ENCODE data around the gene ANGPTL7.

The ANGPTL7 gene

DNA sequence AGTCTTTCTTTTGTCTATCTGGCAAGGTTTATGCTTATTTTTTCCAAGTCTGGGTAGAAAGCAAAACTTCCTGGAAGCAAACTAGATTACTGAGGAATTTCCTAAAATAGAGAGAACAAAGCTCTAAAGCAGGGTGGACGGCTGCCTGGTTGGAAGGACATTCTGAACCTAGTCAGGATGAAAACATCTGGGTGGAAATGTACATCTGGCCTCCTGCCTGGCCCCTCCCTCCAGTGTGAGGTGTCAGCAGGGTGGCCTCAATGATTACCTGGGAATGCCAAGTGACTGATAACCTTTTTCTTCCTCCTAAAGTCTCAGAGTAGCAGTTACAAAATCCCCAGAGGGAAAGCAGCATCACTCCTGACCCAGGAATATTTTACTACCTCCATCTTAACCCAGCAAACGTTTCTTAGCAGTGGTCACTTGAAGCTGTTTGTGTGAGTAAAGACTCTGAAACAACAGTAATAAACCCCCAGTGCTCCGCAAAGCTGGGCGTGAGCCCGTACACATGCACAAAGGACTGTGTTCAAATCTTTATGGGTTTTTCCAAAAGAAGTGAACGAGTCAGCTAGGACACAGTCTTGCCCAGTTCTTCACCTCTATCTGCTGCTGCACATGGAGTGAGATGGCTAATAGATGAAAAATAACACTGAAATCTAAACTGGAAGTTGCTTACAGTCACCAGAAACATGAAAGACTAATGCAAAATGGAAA lies 18.9 kb downstream of the ANGPTL7 start:
- DNase-seq: no peak

DNA sequence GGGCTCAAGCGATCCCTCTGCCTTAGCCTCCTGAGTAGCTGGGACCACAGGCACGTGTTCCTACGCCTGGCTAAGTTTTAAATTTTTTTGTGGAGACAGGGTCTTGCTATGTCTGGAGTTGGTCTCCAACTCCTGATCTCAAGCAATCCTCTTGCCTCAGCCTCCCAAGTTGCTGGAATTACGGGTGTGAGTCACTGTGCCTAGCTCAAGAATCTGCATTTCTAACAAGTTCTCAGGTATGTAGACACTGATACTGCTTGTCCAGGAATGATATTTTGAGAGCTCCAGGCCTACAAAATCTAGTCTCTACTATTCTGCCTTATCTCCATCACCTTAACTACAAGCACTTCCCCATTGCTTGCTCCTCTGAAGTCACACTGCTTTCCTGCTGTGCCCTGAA lies 22.3 kb downstream of the ANGPTL7 start:
- no peak for DNase-seq

DNA sequence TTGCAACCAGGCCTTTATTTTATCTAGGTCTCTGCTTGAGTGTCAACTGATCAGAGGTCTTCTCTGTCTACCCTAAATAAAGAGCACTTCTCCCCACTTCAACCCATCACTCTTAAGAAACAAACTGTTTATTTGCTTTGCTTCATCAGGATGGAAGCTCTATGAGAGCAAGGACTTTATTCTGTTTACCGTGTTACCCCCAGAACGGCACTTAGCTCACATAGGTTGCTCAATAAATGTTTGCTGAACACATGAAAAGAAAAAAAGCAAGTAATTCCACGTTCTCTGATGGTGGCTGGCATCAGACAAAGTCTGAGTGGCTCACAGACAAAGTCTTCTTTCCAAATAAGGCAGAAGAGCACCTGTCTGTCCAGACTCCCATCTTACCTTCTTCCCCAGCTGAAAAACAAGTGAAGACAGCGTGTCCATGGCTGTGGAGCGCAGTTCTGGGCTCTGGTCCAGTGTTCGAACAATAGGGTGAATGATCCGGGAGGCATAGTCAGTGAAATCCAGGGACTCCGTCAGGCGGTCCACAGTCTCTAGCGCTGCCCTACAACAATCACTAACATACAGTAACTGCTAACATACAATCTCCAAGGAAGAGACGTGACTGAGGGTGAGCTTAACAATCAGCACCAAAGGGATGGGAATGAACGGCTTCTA lies 22.9 kb downstream of the ANGPTL7 start:
- DNase-seq: no peak

DNA sequence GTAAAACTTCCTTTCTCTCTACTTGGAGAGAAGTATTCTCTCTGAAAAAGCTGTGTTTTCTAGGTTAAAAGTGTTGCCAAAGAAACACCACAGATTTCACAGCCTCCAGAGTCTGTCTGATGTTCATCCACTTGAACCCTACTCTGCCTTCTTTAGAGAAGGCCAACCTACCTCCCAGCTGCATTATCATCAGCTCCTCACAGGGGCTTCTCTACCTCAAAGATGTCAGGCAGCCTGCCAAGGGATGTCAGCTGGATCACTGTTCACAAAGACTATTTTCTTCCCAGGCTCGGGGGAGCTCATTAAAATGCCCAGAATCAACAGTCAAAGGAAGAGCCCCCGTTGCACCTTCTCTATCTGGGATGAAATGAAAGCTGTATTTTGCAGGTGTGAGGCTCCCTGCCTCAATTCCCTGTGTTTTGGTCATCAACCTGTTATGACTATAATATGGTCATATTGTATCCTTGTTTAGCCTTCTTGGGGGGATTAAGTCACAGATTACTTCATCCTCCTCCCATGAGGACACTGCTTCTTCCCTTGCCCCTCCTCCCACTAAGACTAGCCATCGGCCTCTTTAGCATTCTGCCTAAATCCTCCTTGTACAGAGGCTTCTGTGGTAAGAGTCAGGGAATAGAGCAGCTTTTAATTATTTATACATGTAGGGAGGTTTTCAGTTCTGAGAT lies 25.7 kb downstream of the ANGPTL7 start:
- no peak for DNase-seq

DNA sequence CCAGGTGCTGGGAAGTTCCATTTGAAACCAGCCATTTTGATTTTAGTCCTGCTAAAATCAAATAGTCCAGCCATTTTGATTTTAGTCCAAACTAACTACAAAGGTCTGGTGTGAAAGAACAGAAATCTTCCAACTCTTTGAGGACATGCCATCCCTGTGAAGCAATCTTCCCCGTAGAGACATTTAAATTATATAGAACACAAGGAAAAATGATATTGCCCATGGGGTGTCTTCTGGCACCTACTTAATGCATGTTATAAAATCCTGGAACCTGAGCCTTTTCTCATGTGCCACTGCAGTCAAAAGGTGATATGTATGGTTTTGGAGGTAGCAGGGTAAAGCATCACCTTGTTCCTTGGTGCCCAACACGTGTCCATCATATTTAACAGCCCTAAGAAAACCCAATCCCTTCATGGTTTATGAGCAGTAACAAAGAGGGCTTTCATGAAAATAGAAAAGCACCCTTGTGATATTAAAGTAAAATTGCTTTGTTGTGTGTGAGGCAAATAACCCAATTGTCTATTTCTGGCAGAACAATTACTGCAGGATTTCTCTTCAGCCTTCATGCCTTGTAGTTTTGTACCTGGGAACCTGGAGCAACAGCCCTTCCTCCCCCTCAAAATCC lies 26.3 kb downstream of the ANGPTL7 start:
- no peak for DNase-seq

DNA sequence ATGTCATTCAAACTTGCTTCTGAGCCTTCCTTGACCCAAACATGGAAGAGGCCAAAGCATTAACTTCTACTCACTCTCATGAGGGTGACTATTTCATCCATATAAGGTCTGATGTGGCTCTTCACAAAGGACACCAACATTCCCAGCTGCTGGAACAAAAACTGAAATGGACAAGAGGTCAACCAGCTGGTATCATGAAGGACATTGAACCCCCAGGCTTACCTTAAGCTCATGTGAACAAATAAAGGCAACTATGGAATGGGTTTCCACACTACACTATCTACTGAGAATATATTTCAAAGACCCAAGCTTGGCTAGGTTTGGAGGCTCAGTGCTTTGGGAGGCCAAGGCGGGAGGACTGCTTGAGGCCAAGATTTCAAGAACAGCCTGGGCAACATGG lies 26.9 kb downstream of the ANGPTL7 start:
- DNase-seq: no peak

DNA sequence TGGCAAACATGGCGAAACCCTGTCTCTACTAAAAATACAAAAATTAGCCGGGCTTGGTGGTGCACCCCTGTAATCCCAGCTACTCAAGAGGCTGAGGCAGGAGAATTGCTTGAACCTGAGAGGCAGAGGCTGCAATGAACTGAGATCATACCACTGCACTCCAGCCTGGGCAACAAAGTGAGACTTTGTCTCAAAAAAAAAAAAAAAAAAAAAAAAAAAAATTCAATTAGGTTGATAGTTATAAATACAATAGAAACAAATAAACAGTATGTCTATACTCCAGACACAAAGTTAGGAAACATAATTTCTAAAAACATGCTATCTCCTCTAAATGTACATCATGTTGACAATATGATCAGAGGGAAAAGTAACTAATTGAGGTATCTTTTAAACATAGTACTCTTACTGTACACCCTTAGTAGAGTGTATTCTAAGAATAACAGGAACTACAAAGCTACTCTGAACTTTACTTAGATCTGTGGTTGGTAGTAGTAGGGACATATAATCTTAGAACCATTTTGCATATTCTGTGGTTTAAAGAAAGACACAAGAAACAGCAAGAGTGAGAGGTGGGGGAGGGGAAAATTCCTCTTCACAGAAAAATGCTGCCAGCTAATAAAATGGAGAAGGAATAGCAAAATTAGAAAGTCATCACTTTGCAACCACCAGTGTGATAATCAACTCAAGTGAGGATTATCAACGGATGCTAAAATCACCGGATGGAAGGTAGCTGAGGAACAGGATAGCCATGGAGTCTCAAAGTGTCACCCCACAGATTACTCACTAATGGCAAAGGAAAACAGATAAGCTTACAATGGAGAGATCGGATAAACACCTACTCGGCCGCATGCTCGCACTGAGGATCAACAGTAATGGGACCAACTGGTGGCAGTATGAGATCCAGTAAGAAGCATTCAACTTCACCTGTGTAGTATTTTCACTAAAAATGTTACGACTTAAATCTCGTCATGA lies 38.2 kb downstream of the ANGPTL7 start:
- DNase-seq: peak; percentile 16

DNA sequence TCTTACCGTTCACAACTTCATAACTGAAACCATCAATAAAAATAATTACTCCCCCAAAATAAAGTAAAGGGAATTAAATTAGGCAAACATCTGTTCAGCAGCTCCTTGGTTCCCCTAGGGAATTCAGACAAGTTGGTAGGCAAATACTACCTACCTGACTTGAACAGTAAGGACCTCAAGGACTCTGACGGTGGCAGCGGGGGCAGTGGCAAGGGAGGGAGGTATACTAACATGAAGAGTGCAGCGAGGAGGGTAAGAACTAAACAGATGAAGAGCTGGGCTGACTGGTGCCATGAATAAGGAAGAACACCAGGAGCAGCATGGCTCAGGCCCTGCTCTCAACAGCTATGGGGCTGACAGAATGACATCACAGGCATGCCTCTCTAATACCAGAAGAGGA lies 40.0 kb downstream of the ANGPTL7 start:
- DNase-seq: no peak

DNA sequence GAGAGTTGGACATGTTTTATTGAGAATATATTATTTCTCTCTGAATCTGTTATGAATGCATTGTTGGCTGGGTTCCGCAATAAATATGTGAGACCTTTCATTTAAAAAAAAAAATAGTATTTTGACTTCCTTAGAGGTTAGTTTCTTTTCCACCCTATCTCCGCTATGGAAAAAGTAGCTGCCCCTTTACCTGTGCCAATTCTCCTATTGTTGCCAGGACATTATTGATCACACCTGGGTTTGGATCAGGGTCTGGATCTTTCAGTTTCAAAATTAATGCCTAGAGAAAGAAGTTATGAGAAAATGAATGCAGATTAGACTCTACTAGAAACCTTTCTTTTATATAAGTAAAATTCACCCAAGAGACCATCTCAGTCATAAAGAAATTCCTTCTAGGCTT lies 44.1 kb downstream of the ANGPTL7 start:
- DNase-seq: no peak

DNA sequence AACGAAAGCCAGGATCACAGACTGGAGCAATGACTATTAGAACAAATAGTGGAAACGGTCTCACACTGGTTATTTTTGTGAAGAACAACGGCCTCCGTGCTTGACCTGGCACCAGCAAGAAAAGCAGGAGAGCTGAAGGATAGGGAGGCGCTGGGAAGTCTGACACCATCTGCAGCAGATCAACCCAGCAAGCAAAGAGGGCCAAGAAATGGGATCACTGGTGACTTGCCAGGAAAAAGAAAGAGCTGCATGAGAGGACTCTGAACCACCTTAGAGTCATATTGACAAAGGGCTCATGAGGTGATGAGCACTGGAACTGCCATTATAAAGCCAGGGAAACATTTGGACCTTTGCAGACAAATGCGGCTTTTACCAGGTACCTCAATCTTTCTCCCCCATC lies 48.2 kb downstream of the ANGPTL7 start:
- no peak for DNase-seq

DNA sequence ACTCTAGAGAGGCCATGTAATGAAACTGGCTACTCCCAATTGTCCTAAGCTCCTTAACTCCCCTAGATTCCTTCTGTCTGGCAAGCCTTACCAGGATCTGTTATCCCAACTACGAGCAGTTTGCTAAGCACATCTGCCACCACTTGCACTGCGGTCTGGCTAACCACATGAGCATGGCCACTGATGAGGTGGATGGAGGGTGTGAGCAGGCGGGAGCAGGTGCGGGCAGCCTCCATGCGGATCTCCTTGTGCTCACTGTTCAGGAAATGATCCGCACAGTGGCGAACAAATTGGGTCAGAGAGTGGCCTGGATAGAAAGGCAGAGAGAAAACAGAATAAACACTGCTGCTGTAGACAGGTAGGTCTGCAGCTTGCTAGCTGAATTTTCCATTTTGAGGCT lies 49.2 kb downstream of the ANGPTL7 start:
- DNase-seq: no peak

DNA sequence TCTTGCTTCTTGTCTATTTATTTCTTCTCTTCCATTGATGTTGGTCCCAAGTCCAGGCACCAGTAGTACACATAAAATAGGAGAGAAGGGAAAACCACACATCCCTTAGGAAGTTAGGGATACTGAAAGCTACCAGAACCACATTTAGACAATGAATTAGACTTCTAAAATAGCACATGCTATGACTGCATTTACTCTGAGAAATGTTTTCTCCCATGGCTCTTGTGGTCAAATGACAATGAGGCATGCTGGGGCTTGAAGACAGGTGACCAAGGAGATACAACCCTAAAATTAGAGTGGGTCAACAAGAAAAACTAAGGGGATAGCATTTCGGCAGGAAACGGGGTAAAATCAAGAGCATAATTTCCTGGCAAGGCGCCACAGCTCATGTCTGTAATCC lies 56.1 kb downstream of the ANGPTL7 start:
- no peak for DNase-seq
